H9 (cell line): ENCODE results near the gene CD2. TPM values are rescaled to one million over a fixed set of nuclear protein-coding genes. Genes with fewer than 3 reads are reported as not detected.
A peak's percentile ranks its signal among the peaks of the same experiment; 100 is the strongest.

ENCODE experiments used
- DNase-seq: peaks from one replicate; pipeline ENCODE4 v3.0.0-alpha.2; 2017
- H2AFZ ChIP-seq: one replicate; pipeline ENCODE4 v1.6.1; 2013; ENCODE audit warnings: mild to moderate bottlenecking, low read length, control low read depth, moderate library complexity
- H2AK5ac ChIP-seq: 2 replicates; pipeline ENCODE4 v1.6.1; 2013; ENCODE audit warnings: low read length, control low read depth, mixed read lengths; ENCODE audit not compliant: insufficient read length
- H2BK120ac ChIP-seq: one replicate; pipeline ENCODE4 v1.6.1; 2013; ENCODE audit warnings: low read depth, mild to moderate bottlenecking, low read length, control low read depth, inconsistent platforms; ENCODE audit not compliant: poor library complexity, severe bottlenecking
- H2BK12ac ChIP-seq: 2 replicates; pipeline ENCODE4 v1.6.1; 2013; ENCODE audit warnings: low read length, control low read depth, mixed read lengths, low read depth; ENCODE audit not compliant: insufficient read length
- H2BK15ac ChIP-seq: 2 replicates; pipeline ENCODE4 v1.6.1; 2013; ENCODE audit warnings: low read depth, low read length, control low read depth
- H2BK20ac ChIP-seq: one replicate; pipeline ENCODE4 v1.6.1; 2013; ENCODE audit warnings: low read depth, mild to moderate bottlenecking, low read length, control low read depth, inconsistent platforms; ENCODE audit not compliant: poor library complexity, severe bottlenecking
- H2BK5ac ChIP-seq: 2 replicates; pipeline ENCODE4 v1.6.1; 2013; ENCODE audit warnings: low read length, control low read depth, mixed read lengths; ENCODE audit not compliant: insufficient read length
- H3K14ac ChIP-seq: 2 replicates; pipeline ENCODE4 v1.6.1; 2013; ENCODE audit warnings: low read length, control low read depth; ENCODE audit not compliant: insufficient read depth
- H3K18ac ChIP-seq: 2 replicates; pipeline ENCODE4 v1.6.1; 2013; ENCODE audit warnings: low read depth, mild to moderate bottlenecking, mixed read lengths, low read length, control low read depth; ENCODE audit not compliant: insufficient read length
- H3K23ac ChIP-seq: 2 replicates; pipeline ENCODE4 v1.6.1; 2013; ENCODE audit warnings: low read length, control low read depth, mixed read lengths, low read depth; ENCODE audit not compliant: insufficient read length
- H3K23me2 ChIP-seq: 2 replicates; pipeline ENCODE4 v1.6.1; 2013; ENCODE audit warnings: low read depth, mild to moderate bottlenecking, mixed read lengths, low read length, control low read depth; ENCODE audit not compliant: insufficient read length, poor library complexity, severe bottlenecking
- H3K27ac ChIP-seq: 2 replicates; pipeline ENCODE4 v1.5.1; 2013; ENCODE audit warnings: low read length, control low read depth, mixed read lengths, low read depth; ENCODE audit not compliant: insufficient read length
- H3K27me3 ChIP-seq: 2 replicates; pipeline ENCODE4 v1.6.1; 2013; ENCODE audit warnings: low read length, control low read depth, inconsistent platforms; ENCODE audit not compliant: insufficient read depth
- H3K4ac ChIP-seq: 2 replicates; pipeline ENCODE4 v1.6.1; 2013; ENCODE audit warnings: low read depth, mild to moderate bottlenecking, control low read depth, inconsistent platforms, low read length, moderate library complexity
- H3K4me1 ChIP-seq: 2 replicates; pipeline ENCODE4 v1.6.1; 2013; ENCODE audit warnings: low read length, control low read depth, inconsistent platforms; ENCODE audit not compliant: insufficient read depth
- H3K4me2 ChIP-seq: 2 replicates; pipeline ENCODE4 v1.6.1; 2013; ENCODE audit warnings: low read length, control low read depth, mixed read lengths; ENCODE audit not compliant: insufficient read length, insufficient read depth
- H3K56ac ChIP-seq: 2 replicates; pipeline ENCODE4 v1.6.1; 2013; ENCODE audit warnings: low read depth, mild to moderate bottlenecking, mixed read lengths, low read length, control low read depth; ENCODE audit not compliant: insufficient read length
- H3K79me1 ChIP-seq: 2 replicates; pipeline ENCODE4 v1.6.1; 2013; ENCODE audit warnings: low read depth, mild to moderate bottlenecking, moderate library complexity, low read length, control low read depth, inconsistent platforms; ENCODE audit not compliant: insufficient read depth, poor library complexity, severe bottlenecking
- H3K79me2 ChIP-seq: 2 replicates; pipeline ENCODE4 v1.6.1; 2013; ENCODE audit warnings: low read length, control low read depth, inconsistent platforms; ENCODE audit not compliant: insufficient read depth
- H3K9ac ChIP-seq: 2 replicates; pipeline ENCODE4 v1.6.1; 2013; ENCODE audit warnings: low read length, control low read depth, mixed read lengths; ENCODE audit not compliant: insufficient read length; ENCODE audit errors: extremely low read depth
- H3K9me3 ChIP-seq: one replicate; pipeline ENCODE4 v1.6.1; 2013; ENCODE audit warnings: low read depth, low read length, inconsistent platforms; ENCODE audit not compliant: control insufficient read depth
- H3T11ph ChIP-seq: one replicate; pipeline ENCODE4 v1.6.1; 2013; ENCODE audit warnings: mild to moderate bottlenecking, low read length, control low read depth, inconsistent platforms
- H4K20me1 ChIP-seq: one replicate; pipeline ENCODE4 v1.6.1; 2013; ENCODE audit not compliant: control insufficient read depth, insufficient read length, insufficient read depth
- H4K5ac ChIP-seq: 2 replicates; pipeline ENCODE4 v1.6.1; 2013; ENCODE audit warnings: low read depth, mild to moderate bottlenecking, mixed read lengths, low read length, control low read depth; ENCODE audit not compliant: insufficient read length
- H4K8ac ChIP-seq: replicated peaks from 2 replicates; pipeline ENCODE4 v1.6.1; 2013; ENCODE audit warnings: low read length, control low read depth, mixed read lengths, low read depth; ENCODE audit not compliant: insufficient read length
- H4K91ac ChIP-seq: 2 replicates; pipeline ENCODE4 v1.6.1; 2013; ENCODE audit warnings: low read depth, mild to moderate bottlenecking, moderate library complexity, mixed read lengths, low read length, control low read depth; ENCODE audit not compliant: insufficient read length
- H3K27ac Mint-ChIP-seq, 3 experiments: 2 replicates in 2 of 3; 3 replicates in 1 of 3; pipeline ENCODE4 v1.8.0; 2020 to 2021; ENCODE audit warnings: mixed read lengths in 3 of 3, mild to moderate bottlenecking in 1 of 3, moderate library complexity in 1 of 3
- H3K27me3 Mint-ChIP-seq: 2 replicates; pipeline ENCODE4 v1.8.0; 2021; ENCODE audit warnings: low read depth, mild to moderate bottlenecking, moderate library complexity, mixed read lengths
- H3K36me3 Mint-ChIP-seq, 3 experiments: 2 replicates in 2 of 3; 3 replicates in 1 of 3; pipeline ENCODE4 v1.8.0; 2020 to 2021; ENCODE audit warnings: low read depth in 3 of 3, mixed read lengths in 3 of 3; ENCODE audit not compliant: insufficient read depth in 1 of 3
- H3K4me1 Mint-ChIP-seq, 2 experiments: 2 replicates each; pipeline ENCODE4 v1.8.0; 2020; ENCODE audit warnings: mixed read lengths in 2 of 2
- H3K4me3 Mint-ChIP-seq, 2 experiments: 2 replicates in 1 of 2; 3 replicates in 1 of 2; pipeline ENCODE4 v1.8.0; 2020 to 2021; ENCODE audit warnings: mild to moderate bottlenecking in 2 of 2, mixed read lengths in 2 of 2, moderate library complexity in 1 of 2
- H3K9me3 Mint-ChIP-seq, 2 experiments: 2 replicates in 1 of 2; 3 replicates in 1 of 2; pipeline ENCODE4 v1.8.0; 2020; ENCODE audit warnings: mild to moderate bottlenecking in 2 of 2, mixed read lengths in 2 of 2, moderate library complexity in 1 of 2
- CTCF ChIP-seq: fragments of 200-600 bp; sonication (generic); conservative IDR thresholded peaks from 3 replicates; pipeline ENCODE4 v1.8.0; 2021; ENCODE audit warnings: antibody characterized with exemption, mild to moderate bottlenecking
- WGBS: extraction: QIAGEN DNeasy Blood & Tissue Kit; methylation state at CpG from one replicate; pipeline ENCODE4 v1.1.7; 2013; ENCODE audit warnings: missing lambda C conversion rate, low lambda C conversion rate, mixed read lengths; ENCODE audit not compliant: insufficient read length; ENCODE audit errors: extremely low coverage; 5-methylcytosine and 5-hydroxymethylcytosine counted together
- total RNA-seq: library from RNA; stranded (reverse); gene quantifications from 2 replicates; pipeline ENCODE4 v1.2.1, GENCODE V29; 2021

CD2 gene
- total RNA-seq, 1 experiment from 2014 or later = not detected

DNA sequence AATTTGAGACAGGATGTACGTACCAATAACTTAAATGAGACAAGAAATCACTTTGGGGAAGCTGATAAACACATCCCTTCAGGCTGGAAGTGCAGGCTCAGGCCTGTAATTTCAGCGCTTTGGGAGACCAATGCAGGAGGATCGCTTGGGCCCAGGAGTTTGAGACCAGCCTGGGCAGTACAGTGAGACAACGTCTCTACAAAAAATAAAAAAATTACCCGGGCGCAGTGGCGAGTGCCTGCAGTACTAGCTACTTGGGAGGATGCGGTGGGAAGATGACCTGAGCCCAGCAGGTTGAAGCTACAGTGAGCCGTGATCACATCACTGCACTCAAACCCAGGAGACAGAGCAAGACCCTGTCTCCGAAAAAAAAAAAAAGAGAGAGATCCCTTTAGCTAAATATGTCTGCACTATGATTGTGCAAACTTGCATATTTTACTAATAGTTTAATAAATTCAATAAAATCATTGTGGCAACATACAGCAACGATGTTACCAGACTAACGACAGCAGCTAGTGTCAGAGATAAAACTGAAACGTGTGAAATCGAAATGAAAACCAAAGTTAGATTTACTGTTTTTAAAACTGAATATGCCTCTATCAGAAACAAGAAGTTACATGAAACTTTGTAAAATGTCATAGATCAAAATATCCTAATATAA lies 54.7 kb downstream of the CD2 start:
- Histone ChIP-seq H2BK12ac (no peak overlapping the region), H3K56ac (no peak overlapping the region), H2AFZ (no peak overlapping the region), H3K23ac (no peak overlapping the region), H4K8ac (no peak overlapping the region), H3K18ac (no peak overlapping the region), H3K23me2 (no peaks in the 10 kb centered on the region), H3K4ac (no peak overlapping the region), H3K79me1 (no peaks in the 10 kb centered on the region), H3K27ac (no peak overlapping the region), H3K27me3 (no peaks in the 10 kb centered on the region), H4K91ac (no peak overlapping the region), H3T11ph (no peak overlapping the region), H4K5ac (no peak overlapping the region), H2AK5ac (no peak overlapping the region), H2BK120ac (no peak overlapping the region), H3K9me3 (no peaks in the 10 kb centered on the region), H3K79me2 (no peaks in the 10 kb centered on the region), H2BK20ac (no peak overlapping the region), H3K4me1 (peaks cover 4% of the 10 kb centered on the region; the same call in 1 of the 2 replicates), H2BK15ac (no peak overlapping the region), H3K14ac (no peak overlapping the region), H4K20me1 (no peaks in the 10 kb centered on the region), H2BK5ac (no peak overlapping the region), H3K9ac (no peak overlapping the region), H3K4me2 (no peak overlapping the region)
- no peak for TF ChIP-seq CTCF
- Mint-ChIP-seq H3K27me3 (peaks cover 1% of the 10 kb centered on the region; the same call in 1 of the 2 replicates), H3K36me3 (no peaks in the 10 kb centered on the region), H3K9me3 (no peaks in the 10 kb centered on the region; a peak in 2 of 5 replicates), H3K4me3 (no peak overlapping the region), H3K4me1 (peaks cover 15 to 17% of the 10 kb centered on the region in 2 experiments), H3K27ac (peak overlapping the region in 1 of 3 experiments; percentile 52; a peak in 1 of 7 replicates)
- DNase-seq = no peak
- WGBS = no CpG with 5 or more reads among the region's 14 CpGs
